ENCODE results near the gene GPC6. TPM values are rescaled to one million over a fixed set of nuclear protein-coding genes. Genes with fewer than 3 reads are reported as not detected.

GPC6 gene
- total RNA-seq, 1 donor from 2014 or later, result not detected

GRCh38 chr13:93361703-93362102 lies 135.1 kb downstream of the GPC6 start:
- intact Hi-C loops (cut with micrococcal nuclease), result no loop called here
- TF ChIP-seq, protein P1, sequence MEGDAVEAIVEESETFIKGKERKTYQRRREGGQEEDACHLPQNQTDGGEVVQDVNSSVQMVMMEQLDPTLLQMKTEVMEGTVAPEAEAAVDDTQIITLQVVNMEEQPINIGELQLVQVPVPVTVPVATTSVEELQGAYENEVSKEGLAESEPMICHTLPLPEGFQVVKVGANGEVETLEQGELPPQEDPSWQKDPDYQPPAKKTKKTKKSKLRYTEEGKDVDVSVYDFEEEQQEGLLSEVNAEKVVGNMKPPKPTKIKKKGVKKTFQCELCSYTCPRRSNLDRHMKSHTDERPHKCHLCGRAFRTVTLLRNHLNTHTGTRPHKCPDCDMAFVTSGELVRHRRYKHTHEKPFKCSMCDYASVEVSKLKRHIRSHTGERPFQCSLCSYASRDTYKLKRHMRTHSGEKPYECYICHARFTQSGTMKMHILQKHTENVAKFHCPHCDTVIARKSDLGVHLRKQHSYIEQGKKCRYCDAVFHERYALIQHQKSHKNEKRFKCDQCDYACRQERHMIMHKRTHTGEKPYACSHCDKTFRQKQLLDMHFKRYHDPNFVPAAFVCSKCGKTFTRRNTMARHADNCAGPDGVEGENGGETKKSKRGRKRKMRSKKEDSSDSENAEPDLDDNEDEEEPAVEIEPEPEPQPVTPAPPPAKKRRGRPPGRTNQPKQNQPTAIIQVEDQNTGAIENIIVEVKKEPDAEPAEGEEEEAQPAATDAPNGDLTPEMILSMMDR (IDR thresholded peaks at IDR 0.05), result no peak
- Mint-ChIP-seq H3K27ac (no peak overlapping the region), H3K36me3 (ENCODE audit: low read depth) (no peaks in the 10 kb centered on the region), H3K9me3 (no peaks in the 10 kb centered on the region), H3K4me1 (no peaks in the 10 kb centered on the region), H3K27me3 (no peaks in the 10 kb centered on the region), H3K4me3 (no peak overlapping the region)
- CTCF ChIA-PET, result no interaction called here
- POLR2A ChIA-PET, result no interaction called here
- ATAC-seq (ENCODE audit: low read depth) (no peak), DNase-seq (no peak)

DNA sequence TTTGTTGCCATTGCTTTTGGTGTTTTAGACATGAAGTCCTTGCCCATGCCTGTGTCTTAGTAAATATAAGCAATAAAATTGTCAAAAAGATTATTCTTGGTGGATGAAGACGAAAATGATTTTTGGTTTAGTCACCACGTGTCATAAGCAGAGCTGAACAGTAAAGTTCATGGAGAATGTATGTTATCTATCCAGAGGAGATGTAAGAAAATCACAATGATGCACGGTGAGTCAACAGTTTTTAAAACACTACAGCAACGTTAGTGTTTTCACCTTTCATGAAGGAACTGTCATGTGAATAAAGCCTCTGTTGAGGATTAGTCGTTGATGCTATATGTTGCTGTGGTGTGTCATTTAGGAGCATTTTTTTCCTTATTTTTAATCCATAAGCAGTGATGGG lies 137.6 kb downstream of the GPC6 start:
- ATAC-seq (ENCODE audit: low read depth), result no peak
- H3K9me3 Mint-ChIP-seq, result no peaks in the 10 kb centered on the region
- no peaks in the 10 kb centered on the region for H3K36me3 Mint-ChIP-seq (ENCODE audit: low read depth)
- ChIA-PET CTCF (no interaction called here), POLR2A (no interaction called here)
- intact Hi-C loops (cut with micrococcal nuclease), result no loop called here
- no peaks in the 10 kb centered on the region for H3K27me3 Mint-ChIP-seq
- H3K4me3 Mint-ChIP-seq, result no peak overlapping the region
- TF ChIP-seq, protein P1 (IDR thresholded peaks at IDR 0.05), result no peak
- DNase-seq, result no peak
- no peak overlapping the region for H3K27ac Mint-ChIP-seq
- no peaks in the 10 kb centered on the region for H3K4me1 Mint-ChIP-seq

GRCh38 chr13:93368296-93368695 lies 141.7 kb downstream of the GPC6 start:
- Mint-ChIP-seq H3K4me1 (no peaks in the 10 kb centered on the region), H3K27ac (no peak overlapping the region), H3K36me3 (ENCODE audit: low read depth) (no peaks in the 10 kb centered on the region), H3K9me3 (peaks cover 2% of the 10 kb centered on the region), H3K27me3 (no peaks in the 10 kb centered on the region), H3K4me3 (no peak overlapping the region)
- intact Hi-C loops (cut with micrococcal nuclease), result no loop called here
- TF ChIP-seq, protein P1 (IDR thresholded peaks at IDR 0.05), result no peak
- no peak for ATAC-seq (ENCODE audit: low read depth)
- POLR2A ChIA-PET, result no interaction called here
- CTCF ChIA-PET, result no interaction called here
- no peak for DNase-seq

- no peak overlapping the region for H3K4me3 Mint-ChIP-seq
- H3K27ac Mint-ChIP-seq, result no peak overlapping the region
- H3K27me3 Mint-ChIP-seq, result no peaks in the 10 kb centered on the region
- H3K9me3 Mint-ChIP-seq, result peaks cover 2% of the 10 kb centered on the region
- TF ChIP-seq, protein P1 (IDR thresholded peaks at IDR 0.05), result no peak
- no peaks in the 10 kb centered on the region for H3K36me3 Mint-ChIP-seq (ENCODE audit: low read depth)
- intact Hi-C loops (cut with micrococcal nuclease), result no loop called here
- DNase-seq (no peak), ATAC-seq (ENCODE audit: low read depth) (no peak)
- ChIA-PET POLR2A (no interaction called here), CTCF (no interaction called here)
- no peaks in the 10 kb centered on the region for H3K4me1 Mint-ChIP-seq
Measured at GRCh38 chr13:93368718-93369117, 142.1 kb downstream of the GPC6 start.

DNA sequence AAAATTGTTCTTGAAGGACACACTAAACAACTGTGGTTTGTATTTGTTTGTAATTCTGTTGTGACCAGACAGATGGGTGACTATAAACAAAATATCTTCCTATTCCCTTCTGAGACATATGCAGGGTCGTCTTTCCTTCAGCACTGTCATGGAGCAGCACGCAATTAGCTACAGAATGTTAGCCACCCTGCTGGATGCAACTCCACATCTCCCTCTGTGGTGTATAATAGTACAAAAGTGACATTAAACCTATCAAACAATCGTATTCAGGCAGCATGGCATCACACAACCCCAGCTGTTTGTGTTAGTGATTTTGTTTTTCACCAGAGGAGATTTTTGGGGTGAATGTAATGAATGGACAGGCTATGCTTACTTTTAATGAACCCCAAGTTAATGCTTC lies 146.2 kb downstream of the GPC6 start:
- Mint-ChIP-seq H3K36me3 (ENCODE audit: low read depth) (no peaks in the 10 kb centered on the region), H3K4me3 (no peak overlapping the region)
- CTCF ChIA-PET, result no interaction called here

More for the DNA sequence above, 146.2 kb downstream of the GPC6 start:
- intact Hi-C loops (cut with micrococcal nuclease), result no loop called here
- no peaks in the 10 kb centered on the region for H3K27me3 Mint-ChIP-seq
- no peak for ATAC-seq (ENCODE audit: low read depth)
- POLR2A ChIA-PET, result interaction anchor here (0.6 kb wide), 1 partner anchor 103 kb away, joined by 3 read pairs; no protein-coding TSS in a partner anchor
- TF ChIP-seq, protein P1 (IDR thresholded peaks at IDR 0.05), result no peak
- H3K4me1 Mint-ChIP-seq, result no peaks in the 10 kb centered on the region
- DNase-seq, result no peak
- H3K27ac Mint-ChIP-seq, result no peak overlapping the region
- peaks cover 5% of the 10 kb centered on the region for H3K9me3 Mint-ChIP-seq
